Activated naive CD4-positive, alpha-beta T cell (primary cell): ENCODE data around the gene GDF7.

Source experiments
- DNase-seq, 4 experiments: peaks; one replicate each; lab custom pipeline; 2025; lab: John Stamatoyannopoulos, UW

GDF7 gene

DNA sequence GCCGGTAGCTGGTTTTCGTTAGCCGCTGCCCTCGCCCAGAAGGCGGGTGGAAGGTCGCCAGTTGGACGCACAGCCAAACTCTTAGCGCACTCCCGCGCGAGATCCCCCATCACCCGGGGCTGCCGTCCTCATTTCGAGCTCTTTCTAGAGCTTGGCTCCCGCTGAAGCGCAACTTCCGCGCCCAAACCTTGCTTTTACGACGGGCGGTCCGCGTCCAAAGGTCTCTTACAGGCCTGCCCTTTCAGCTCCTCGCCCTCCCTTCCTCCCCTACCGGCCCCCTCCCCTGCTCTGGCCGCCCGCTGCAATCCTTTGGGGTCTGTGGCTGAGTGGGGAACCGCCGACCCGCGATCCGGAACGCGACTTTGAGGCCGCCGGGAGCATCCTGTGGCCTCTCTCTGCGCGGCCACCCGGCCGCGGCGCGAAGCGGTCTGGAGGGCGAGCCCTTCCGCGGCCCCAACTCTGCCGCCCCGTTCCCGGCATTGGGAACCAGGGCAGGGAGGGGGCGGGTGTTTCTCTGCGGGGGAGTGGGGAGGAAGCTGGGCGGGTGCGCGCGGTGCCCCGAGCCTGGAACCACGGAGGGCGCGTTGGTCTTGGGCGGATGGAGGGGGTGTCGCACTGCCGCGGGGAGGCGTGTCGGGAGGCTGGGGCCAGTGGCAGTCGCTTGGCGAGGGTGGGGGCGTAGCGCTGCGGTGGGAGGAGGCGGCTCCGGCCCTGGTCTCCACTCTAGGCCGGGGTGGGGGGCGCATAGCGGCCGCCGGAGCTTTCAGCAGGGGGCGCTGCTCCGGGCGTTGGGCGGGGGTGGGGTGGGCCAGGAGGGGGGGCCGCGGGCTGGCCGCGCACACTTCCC is at the start of gene GDF7:
Gene GDF7, plus strand, starts transcription at position 841 of the 847 bp plus-strand sequence. CDS start 96 bp downstream, outside the sequence.
- DNase-seq = peak in 1 of 4 experiments; percentile 6

- DNase-seq = no peak
Observed at GRCh38 chr2:20617892-20618467, 49.0 kb upstream of the GDF7 start.

DNA sequence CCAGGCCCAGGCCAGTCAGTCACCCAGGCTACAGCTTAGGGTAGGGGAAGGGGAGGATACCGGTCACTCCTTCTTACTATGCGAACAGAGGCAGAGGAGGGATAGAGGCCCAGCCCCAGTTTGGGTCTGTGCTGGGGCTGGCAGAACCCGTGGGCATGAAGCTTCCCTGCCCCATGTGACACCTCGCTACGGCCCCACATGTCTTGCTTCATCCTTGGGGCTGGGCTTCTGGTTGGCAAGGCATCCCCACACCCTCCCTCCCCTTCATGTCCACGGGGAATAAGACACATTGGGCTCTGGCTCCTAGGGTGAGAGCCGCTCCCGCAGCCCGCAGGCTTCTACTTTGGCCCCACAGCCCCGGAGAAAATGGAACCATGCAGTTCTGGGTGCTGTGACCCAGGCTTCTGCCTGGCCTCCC is 48.5 kb upstream of the GDF7 start:
- no peak for DNase-seq

- DNase-seq = no peak
Observed at GRCh38 chr2:20618886-20619521, 47.9 kb upstream of the GDF7 start.

GRCh38 chr2:20619624-20620024 is 47.3 kb upstream of the GDF7 start:
- no peak for DNase-seq

- no peak for DNase-seq
Observed at GRCh38 chr2:20620271-20620681, 46.7 kb upstream of the GDF7 start.

- no peak for DNase-seq
Observed at GRCh38 chr2:20620696-20621365, 46.1 kb upstream of the GDF7 start.

DNA sequence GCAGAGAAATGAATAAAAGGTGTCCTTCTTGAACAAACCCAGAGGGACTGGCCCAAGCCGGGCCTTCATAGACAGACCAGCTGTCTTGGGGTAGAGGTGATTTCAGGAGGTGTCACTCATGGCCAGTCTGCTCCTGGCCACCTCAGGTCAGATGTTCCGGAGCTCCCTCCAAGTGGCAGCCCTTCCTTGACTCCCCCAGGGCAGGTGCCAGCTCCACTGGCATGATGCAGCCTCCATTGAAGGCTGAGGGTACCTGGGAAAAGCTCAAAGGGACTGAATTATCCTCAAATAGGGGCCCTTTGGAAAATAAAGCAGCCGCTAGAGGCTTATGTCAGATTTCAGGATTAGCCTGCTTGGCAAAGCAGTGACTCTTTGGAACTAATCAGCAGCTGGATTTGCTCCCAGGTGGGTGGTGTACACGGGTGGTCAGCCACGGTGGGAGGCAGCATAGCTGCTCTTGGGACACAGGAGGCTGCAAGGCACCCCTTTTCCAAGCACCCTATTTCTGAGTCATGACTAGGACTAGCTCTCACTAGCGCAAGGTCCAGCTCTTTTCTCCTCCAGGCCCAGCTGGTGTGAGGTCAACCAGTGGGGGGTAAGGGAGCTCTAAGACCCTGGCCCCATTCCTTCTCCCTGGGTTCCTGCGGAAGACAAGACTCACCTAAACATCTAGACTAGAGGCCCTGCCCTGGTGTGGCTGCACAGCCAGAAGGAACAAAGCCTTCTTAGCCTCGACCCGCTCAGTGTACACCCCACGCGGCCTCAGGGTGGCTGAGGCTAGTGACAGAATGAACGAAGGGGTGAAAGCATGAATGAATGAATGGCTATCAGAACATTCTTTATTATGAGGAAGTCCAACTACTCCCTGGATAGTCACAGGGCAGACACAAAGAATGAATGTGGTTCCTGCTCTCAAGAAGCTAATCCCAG is 45.3 kb upstream of the GDF7 start:
- no peak for DNase-seq

DNA sequence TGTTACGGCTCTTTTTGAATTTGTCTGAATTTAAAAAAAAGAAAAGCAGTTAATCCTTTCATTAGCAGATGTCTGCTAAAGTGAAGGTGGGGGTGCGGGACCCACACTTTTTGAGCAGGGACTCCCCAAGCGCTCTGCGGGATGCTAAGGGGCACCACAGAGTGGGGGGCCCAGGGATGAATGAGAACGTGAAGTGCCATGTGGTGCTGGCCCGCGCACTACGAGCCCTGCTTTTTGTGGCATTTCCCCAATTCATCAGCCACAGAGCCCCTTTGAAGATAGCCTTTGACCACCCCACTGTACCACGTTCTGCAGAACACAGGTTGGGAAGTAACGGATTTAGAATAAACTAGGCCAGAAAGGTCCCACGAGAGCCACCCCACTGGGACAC is 44.7 kb upstream of the GDF7 start:
- no peak for DNase-seq

DNA sequence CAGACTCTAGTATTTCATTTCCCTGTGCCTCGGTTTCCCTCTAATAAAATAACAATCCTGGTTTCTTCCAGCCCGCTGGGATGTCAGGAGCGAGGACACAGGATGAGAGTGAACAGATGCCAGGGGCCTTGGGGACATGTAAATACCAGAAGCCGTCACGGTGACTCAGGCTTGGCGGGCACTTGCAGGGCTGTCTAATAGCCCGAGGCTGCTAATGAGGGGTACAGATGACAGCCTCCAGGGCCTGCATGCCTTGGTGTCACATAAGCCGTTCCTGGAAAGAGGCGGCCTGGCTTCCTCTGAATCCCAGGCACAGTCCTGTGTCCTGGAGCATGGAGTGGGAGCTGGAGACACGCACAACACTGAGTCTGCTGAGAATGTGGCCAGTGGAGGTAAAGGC is 44.2 kb upstream of the GDF7 start:
- no peak for DNase-seq

DNA sequence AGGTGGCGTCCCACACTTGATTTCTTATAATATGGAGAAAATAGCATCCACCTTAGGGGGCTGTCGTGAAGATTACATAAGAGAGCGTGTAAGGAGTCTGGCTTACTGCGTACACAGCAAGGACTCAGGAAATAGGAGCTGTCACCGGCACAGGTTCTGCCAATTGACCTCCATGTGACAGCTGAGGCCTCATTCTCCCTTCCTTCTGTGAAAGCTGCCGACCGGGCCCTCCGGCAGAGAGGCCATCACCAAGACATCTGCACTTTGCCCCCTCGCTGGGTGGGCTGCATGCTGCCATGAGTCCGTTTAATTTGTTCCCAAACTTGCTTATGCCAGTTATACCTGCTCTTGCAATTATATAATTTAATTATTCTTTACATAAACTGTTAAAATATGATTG is 43.7 kb upstream of the GDF7 start:
- no peak for DNase-seq

DNA sequence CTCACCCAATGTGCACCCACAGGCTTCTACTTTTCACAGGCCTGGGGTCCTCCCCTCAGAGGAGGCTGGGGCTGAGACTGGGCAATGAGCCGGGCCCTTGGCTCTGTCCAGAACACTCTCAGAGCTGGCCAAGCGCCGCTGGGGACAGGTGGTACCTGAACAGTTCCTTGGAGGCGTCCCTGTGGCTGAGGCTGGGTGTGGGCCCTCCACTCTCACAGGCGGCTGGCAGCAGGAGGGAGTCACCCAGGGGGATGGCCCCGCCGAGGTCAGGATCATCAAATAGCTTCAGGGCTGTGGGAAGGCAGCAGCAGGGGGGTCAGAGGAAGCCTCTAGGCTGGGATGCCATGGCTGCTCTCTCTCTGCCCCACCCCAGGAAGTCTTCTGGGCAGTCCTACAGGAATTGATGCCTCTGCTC is 43.2 kb upstream of the GDF7 start:
- no peak for DNase-seq

DNA sequence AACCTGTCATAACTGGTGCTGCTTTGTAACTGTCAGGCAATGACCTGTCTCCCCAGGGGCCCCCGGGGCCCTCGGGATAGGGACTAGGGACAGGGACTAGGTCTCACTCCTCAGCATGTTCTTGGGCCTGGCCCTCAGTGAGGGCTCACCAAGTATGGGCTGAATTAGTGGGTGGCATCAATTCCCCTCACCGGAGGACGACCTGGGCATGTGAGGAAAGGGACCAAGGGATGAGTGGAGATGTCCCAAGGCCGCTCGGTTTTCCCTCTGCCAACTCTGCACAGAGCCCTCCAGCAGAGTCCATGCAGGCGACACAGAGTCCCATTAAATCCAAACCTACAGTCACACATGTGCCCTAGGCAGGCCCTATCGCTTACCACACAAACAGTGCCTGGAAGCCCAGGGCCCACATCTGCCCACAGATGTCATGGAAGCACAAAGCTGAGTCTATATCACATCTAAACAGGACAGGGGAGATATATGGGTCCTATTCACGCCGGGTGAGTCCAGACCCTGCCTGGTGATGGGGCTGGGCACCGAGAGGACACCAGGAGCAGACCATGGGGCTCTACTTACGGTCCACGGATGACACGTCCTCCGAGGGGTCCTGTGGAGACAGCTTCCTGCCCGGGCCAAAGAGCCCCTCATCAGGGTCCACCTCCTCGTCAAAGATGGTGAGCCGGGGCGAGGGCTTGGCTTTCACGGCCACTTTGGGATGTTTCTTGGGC is 42.6 kb upstream of the GDF7 start:
- no peak for DNase-seq

- DNase-seq = no peak
Observed at GRCh38 chr2:20624884-20625485, 42.0 kb upstream of the GDF7 start.

DNA sequence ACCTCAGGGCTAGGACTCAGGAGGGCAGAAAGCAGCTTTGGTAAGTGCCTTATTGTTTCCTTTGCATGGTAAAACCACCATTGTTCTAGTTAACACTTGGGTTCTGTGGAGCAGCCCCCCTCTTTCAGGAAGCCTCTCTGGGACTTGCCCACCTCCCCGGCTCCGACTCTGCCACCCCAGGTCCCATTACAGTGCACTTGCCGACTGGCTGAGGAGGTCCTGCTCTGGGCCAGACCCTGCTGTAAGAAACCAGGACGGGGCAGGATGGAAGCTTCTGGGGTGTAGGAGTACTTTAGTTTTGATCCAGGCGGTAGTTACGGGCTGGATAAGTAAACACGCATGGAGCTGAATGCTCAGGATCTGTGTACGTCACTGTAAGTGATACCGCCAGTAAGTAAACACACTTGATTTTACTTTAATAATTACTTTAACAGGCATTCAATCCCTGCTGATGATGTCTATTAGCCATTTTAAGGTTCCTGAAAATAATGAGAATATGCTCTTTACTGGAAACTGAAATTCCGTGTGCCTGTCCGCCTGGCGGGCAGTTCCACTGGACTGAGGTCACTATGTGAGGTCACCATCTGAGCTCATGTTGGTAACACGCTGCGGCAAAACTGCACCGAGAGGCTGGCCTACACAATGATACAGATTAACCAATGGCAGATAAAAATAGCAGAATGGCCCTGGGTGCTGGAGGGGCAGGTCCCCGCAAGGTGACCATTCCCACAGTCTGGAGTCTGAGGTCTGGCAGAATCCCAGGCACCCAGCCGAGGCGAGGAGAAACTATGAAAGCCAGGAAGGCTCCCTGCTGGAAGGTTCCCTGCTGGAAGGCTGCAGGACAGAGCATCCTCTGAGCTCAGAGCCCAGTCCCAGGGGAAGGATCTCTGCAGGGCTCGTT is 41.2 kb upstream of the GDF7 start:
- no peak for DNase-seq

GRCh38 chr2:20626392-20626697 is 40.6 kb upstream of the GDF7 start:
- no peak for DNase-seq

DNA sequence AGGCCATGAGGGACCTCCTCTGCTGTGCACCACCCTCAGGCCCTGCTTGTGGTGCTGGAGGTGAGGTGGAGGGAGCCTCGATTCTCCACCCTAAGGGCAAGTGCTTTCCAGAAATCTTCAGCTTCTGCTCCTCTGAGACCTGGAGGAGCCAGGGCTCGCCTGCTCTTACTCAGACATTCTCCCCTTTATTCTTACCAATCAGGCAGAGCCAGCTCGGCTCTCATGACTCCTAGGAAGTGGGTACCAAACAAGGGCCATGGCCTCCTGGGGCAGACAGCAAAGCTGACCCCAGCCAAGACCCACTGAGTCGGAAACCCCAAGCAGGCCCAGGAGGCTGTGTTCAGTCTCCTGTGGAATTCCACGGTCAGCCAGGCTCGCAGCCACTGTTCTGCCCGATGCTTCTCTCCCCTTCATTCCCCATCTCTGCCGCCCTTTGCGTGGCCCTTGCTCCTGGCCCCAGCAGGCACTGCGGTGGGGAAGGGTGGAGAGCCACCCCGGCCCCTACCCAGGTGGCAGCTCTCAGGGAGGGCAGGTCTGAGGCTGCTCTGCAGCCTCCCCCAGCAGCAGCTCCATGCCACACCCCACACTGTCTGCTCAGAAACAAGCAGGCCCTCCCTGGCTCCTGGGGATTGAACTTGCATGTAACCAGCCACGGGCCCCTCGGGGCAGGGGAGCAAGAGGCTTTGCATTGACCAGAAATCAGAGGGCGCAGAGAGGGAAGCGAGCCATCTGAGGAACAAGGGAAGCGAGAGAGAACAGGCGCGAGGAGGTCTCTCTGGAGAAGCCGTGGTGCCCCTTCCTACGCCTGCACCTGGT is 40.0 kb upstream of the GDF7 start:
- DNase-seq = no peak

GRCh38 chr2:20627712-20628380 is 39.1 kb upstream of the GDF7 start:
- DNase-seq = no peak
